Subcutaneous abdominal adipose tissue (tissue), 5 donors: ENCODE measurements around the gene ODC1.

Experiments
- H3K27ac ChIP-seq: one replicate; pipeline ENCODE4 v1.7.0; 2013; ENCODE audit warnings: low read depth, mild to moderate bottlenecking, inconsistent platforms, low read length, moderate library complexity
- H3K27me3 ChIP-seq, 5 donors: one replicate each; pipeline ENCODE4 v1.7.0; 2013; ENCODE audit warnings: low read length in 5 of 5, inconsistent platforms in 1 of 5; ENCODE audit not compliant: control insufficient read depth in 5 of 5, insufficient read depth in 4 of 5
- H3K36me3 ChIP-seq, 5 donors: one replicate each; pipeline ENCODE4 v1.7.0; 2013; ENCODE audit warnings: low read length in 5 of 5; ENCODE audit not compliant: control insufficient read depth in 5 of 5, insufficient read depth in 5 of 5
- H3K4me1 ChIP-seq, 5 donors: one replicate each; pipeline ENCODE4 v1.7.0; 2013; ENCODE audit warnings: low read length in 5 of 5, mild to moderate bottlenecking in 3 of 5, moderate library complexity in 1 of 5; ENCODE audit not compliant: control insufficient read depth in 5 of 5, insufficient read depth in 5 of 5
- H3K4me3 ChIP-seq, 5 donors: one replicate each; pipeline ENCODE4 v1.7.0; 2013; ENCODE audit warnings: low read length in 5 of 5, low read depth in 1 of 5
- H3K9ac ChIP-seq, 5 donors: one replicate each; pipeline ENCODE4 v1.7.0; 2013; ENCODE audit warnings: low read length in 5 of 5, mild to moderate bottlenecking in 4 of 5, moderate library complexity in 3 of 5
- H3K9me3 ChIP-seq, 5 donors: one replicate each; pipeline ENCODE4 v1.7.0; 2013; ENCODE audit warnings: low read length in 5 of 5; ENCODE audit not compliant: control insufficient read depth in 5 of 5
- donor health status: healthy.
- donor health status: healthy.
- donor health status: healthy.
- donor health status: healthy.
- donor health status: healthy.

The ODC1 gene

DNA sequence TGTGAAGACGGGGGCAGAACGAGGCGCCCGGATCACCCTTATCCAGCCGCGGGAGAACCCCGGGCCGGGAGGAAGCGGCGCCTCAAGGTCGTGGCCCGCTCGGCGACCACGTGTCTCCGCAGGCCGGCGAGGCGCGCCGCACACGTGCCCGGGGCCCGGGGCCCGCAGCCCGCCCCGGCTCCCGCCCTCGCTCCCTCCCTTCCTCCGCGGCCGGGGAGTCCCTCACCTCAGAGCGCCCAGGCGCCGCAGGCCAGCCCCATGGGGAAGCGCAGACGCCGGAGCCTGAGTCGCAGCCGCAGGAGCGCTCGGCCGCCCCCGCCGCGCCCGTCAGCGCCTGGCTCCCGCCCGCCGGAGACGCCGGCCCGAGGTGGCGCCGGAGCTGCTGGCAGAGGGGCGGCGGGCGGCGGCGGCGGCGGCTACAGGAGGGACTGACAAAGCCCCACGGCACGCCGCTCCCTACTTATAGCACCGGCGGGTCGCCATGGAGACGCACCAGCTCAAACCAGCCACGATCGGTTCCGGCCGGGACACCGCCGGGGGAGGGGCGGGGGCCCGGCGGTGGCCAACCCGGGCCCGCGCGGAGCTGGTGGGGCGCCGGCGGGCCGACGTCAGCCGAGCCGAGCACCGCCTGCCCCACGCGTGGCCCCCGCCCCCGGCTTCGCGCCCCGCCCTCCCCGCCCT is at the start of gene ODC1:
Gene ODC1, minus strand, starts transcription at position 433 of the 681 bp plus-strand sequence. CDS start 3,295 bp downstream, outside the sequence.
- Histone ChIP-seq H3K4me1 (peaks cover 0 to 32% (median 27%) of the 10 kb centered on the region in 5 donors), H3K36me3 (peaks cover 6 to 18% (median 17%) of the 10 kb centered on the region in 5 donors)

DNA sequence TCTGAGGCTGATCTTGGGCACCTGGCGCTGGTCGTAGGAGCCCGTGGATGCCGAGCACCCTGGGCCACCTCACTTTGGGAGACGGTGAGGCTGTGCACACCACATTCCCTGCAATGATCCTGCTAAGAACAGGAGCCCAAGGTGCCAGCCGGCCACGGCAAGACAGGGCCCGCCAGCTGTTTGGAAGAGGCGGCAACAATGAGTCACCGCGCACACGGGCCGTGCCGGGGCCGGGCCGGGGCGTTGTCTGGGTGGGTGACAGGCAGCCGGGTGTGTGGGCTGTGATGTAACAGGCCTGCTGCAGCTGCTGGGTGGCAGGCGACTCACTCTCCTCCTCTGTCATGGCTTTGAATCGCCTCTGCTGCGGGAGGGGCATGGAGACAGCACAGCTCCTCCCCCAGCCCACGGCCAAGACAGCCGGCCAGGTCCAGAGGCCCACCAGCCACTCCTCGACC is 49.7 kb upstream of the ODC1 start:
- peaks cover 4 to 30% (median 22%) of the 10 kb centered on the region in 5 donors for H3K27me3 ChIP-seq
- no peak overlapping the region for H3K27ac ChIP-seq
- no peak overlapping the region for H3K9ac ChIP-seq
- no peaks in the 10 kb centered on the region for H3K9me3 ChIP-seq
- H3K4me1 ChIP-seq: peaks cover 0 to 7% (median 0%) of the 10 kb centered on the region in 5 donors
- no peaks in the 10 kb centered on the region for H3K36me3 ChIP-seq
- no peak overlapping the region for H3K4me3 ChIP-seq

More for the DNA sequence above, at the start of gene ODC1:
- Histone ChIP-seq H3K27me3 (no peaks in the 10 kb centered on the region), H3K9ac (peak within 1 kb of the TSS in 4 of 5 donors; percentile 53 to 92 (median 84)), H3K9me3 (no peaks in the 10 kb centered on the region), H3K27ac (peak within 1 kb of the TSS; percentile 60), H3K4me3 (peak within 1 kb of the TSS; percentile 70 to 86 (median 72))

DNA sequence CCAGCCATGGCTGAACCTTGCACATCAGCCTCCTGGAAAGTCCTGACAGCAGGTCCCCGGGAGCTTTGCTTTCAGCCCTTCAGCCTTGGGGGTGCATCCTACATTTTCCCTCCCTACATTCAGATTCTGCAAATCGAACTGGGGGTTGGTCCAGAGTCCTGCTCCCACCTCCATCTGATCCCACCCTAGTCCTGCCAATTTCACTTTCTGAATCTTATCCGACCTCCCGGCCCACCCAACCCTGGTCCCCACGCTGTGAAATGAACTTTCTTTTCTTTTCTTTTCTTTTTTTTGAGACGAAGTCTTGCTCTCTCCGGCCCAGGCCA is 47.8 kb upstream of the ODC1 start:
- Histone ChIP-seq H3K9me3 (peaks cover 0 to 4% (median 2%) of the 10 kb centered on the region in 5 donors), H3K4me1 (peaks cover 0 to 4% (median 0%) of the 10 kb centered on the region in 5 donors), H3K27ac (no peak overlapping the region), H3K36me3 (no peaks in the 10 kb centered on the region), H3K9ac (no peak overlapping the region), H3K27me3 (peaks cover 4 to 24% (median 18%) of the 10 kb centered on the region in 5 donors), H3K4me3 (no peak overlapping the region)

DNA sequence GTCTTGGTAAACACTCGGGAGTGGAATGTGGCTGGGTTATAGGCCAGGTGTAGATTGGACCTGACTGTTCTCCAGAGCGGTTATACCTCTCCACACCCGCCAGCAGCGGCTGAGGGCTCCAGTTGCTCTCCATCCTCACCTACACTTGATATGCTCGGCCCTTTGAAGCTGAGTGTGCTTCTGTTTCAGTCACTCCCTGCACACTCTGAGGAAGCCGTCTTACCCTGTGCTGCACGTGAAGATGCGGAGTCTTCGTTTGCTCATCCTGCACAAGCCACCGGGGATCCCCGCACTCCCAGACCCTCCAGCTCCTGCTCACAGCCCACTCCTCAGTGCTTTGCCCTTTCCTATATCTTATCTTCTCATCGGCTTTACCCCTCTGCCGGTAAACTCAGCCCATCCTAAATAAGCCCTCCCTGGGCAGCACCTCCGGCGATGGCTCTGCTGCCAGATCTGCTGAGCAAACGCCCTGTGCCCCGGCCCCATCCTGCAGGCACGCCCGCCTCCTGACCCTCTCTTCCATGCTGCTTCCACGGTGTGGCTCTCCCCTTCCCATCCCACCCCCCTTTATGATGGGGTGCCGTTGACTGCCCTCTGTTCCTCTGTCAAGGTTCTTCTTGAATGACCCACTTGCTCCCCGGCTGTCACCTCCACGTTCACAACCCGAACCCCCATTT is 47.3 kb upstream of the ODC1 start:
- Histone ChIP-seq H3K27ac (no peak overlapping the region), H3K9me3 (peaks cover 0 to 4% (median 3%) of the 10 kb centered on the region in 5 donors), H3K9ac (no peak overlapping the region), H3K27me3 (peaks cover 4 to 21% (median 18%) of the 10 kb centered on the region in 5 donors), H3K4me3 (no peak overlapping the region), H3K4me1 (no peaks in the 10 kb centered on the region), H3K36me3 (no peaks in the 10 kb centered on the region)

DNA sequence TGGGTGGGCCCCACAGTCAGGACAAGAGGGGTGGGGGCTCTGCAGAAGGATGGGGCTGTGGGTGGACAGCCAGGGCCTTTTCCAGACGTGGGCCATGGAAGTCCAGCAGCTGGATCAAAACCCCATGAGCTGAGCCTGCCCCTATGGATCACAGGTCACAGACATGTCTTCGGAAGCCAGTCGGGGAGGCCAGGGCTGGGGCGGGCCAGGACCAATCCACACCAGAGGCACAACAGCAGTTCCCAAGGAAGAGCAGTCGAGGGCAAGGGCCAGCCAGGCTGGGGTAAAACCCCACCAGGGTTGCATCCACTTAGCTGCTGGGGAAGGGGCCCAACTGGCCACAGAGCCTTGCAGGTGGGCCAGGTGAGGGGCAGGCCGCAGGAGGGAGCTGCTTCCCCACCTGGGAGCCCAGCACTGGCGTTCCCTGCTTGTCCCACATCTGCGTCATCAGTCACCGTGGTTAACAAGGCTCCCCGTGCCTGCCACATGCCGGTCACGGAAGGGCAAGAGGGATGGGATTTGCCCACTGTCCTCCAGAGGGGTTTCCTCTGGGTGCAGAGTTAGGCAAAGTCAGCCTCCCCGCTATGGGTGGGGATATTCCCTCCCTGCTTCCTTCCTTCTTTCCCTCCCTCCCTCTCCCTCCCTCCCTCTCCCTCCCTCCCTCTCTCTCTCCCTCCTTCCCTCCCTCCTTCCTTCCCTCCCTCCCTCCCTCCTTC is 46.4 kb upstream of the ODC1 start:
- H3K4me1 ChIP-seq: no peaks in the 10 kb centered on the region
- no peak overlapping the region for H3K9ac ChIP-seq
- H3K9me3 ChIP-seq: peaks cover 0 to 4% (median 3%) of the 10 kb centered on the region in 5 donors
- peaks cover 3 to 20% (median 15%) of the 10 kb centered on the region in 5 donors for H3K27me3 ChIP-seq
- no peak overlapping the region for H3K27ac ChIP-seq
- no peak overlapping the region for H3K4me3 ChIP-seq
- H3K36me3 ChIP-seq: no peaks in the 10 kb centered on the region

DNA sequence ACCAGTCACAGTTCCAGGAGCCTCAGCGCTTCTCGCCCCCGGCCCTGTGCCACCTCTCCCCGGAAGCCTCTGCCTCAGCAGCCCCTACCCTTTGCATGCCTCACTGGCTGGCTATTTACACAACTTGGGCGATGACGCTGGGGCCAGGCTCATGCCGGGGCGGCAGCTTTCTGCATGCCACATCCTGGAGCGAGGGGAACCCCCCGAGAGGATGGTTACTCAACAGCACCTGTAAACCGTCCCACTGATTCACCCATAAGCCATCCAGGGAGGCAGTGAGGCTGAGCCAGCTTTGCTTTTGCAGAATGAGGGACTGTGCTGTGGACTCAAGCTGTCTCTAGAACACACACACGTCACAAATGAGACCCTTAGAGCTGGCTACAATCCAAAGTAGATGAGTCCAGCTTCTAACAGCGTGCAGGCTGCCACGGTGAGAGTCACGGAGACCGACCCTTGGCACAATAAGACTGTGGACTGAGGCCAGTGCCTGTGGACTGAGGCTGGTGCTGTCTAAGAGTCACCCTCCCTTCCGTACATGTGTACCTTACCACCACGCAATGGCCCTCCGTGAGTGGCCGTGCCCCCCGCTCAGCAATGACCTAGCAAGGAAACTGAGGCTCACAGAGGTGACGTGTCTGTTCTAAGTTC is 45.6 kb upstream of the ODC1 start:
- Histone ChIP-seq H3K27ac (no peak overlapping the region), H3K9ac (no peak overlapping the region), H3K4me3 (no peak overlapping the region), H3K27me3 (peaks cover 3 to 18% (median 15%) of the 10 kb centered on the region in 5 donors), H3K9me3 (peaks cover 0 to 4% (median 3%) of the 10 kb centered on the region in 5 donors), H3K4me1 (no peaks in the 10 kb centered on the region), H3K36me3 (no peaks in the 10 kb centered on the region)

DNA sequence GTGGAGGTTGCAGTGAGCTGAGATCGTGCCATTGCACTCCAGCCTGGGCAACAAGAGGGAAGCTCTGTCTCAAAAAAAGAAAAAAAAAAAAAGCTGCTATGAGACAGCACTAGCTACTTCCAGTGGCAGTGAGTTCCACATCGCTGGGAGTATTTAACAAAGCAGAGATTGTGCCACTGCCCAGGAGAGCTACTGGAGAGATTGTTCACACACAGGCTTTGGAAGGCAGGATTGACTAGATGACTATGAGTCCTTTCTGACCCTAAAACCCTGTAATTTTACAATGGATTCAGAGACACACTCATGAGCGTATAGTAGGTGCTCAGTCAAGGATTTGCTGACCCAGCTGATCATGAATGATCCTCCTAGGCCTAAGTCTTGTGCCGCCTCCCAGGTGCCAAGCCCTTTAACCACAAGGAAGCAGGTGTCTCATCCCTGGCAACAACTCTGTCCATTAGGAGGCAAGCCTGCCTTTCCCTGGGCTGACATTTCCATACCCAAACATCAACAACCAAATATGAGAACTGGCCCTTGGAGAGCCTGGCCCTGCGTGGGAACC is 45.0 kb upstream of the ODC1 start:
- Histone ChIP-seq H3K9ac (no peak overlapping the region), H3K4me3 (no peak overlapping the region), H3K36me3 (no peaks in the 10 kb centered on the region), H3K9me3 (peaks cover 0 to 4% (median 3%) of the 10 kb centered on the region in 5 donors), H3K4me1 (no peaks in the 10 kb centered on the region), H3K27ac (no peak overlapping the region), H3K27me3 (peaks cover 4 to 18% (median 15%) of the 10 kb centered on the region in 5 donors)

DNA sequence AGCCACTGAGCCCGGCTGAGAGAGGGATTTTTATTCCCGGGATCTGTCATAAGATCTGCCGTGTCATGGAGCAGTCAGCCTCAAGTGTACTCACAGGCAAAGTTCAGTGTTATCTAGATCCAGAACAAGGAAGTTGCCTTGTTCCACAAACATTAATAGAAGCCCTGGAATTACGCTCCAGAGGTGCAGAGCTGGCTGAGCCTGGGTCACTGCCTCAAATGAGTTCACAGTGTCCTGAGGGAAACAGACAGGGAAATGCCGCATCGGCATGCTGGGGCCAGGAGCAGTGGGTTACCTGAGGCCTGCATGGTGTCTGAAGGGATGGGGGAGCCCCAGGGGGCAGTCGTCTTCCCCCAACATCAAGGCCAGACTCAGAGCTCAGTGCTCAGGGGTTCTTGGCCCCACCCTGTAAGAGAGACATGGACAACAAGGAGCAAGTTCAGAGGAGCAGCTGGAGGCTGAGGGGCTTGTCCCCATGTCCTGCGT is 42.7 kb upstream of the ODC1 start:
- Histone ChIP-seq H3K36me3 (no peaks in the 10 kb centered on the region), H3K4me3 (no peak overlapping the region), H3K4me1 (no peaks in the 10 kb centered on the region), H3K27me3 (peaks cover 8 to 19% (median 16%) of the 10 kb centered on the region in 5 donors), H3K9ac (no peak overlapping the region), H3K9me3 (peaks cover 0 to 4% (median 3%) of the 10 kb centered on the region in 5 donors), H3K27ac (no peak overlapping the region)

DNA sequence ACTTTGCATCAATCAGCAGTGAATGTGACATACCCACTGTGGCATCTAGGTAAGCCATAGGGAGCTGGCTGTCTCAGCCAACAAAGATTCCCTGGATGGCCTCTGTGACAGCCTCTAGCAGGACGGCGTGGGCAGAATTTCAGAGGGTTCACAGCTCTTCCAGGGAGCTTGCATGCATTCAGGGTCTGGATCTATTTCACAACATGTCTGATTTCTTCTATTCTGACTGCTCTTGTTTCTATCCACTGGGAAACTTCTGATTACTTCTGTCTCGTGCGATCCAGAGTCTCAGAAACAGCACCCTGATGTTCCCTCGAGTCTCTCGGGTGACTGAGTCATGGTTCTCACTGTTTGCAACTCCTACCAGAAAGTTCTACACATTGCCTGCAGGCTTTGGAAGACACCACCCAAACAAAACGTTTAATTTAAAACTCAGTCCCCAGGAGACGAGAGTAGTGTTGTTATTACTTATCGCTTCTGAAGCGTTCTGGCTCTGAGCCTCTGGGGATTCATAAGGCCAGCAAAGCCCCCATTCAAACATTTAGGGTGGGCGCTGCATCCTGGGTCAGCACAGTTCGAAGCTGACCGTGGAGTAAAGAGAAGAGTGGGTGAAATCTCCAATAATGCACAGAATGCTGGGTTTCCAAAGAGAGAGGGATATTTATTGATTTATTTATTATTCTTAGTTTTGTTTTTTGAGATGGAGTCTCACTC is 41.9 kb upstream of the ODC1 start:
- Histone ChIP-seq H3K9ac (no peak overlapping the region), H3K9me3 (peaks cover 0 to 4% (median 3%) of the 10 kb centered on the region in 5 donors), H3K4me1 (no peaks in the 10 kb centered on the region), H3K4me3 (no peak overlapping the region), H3K36me3 (no peaks in the 10 kb centered on the region), H3K27ac (no peak overlapping the region), H3K27me3 (peaks cover 4 to 19% (median 9%) of the 10 kb centered on the region in 5 donors)
